CD4-positive, alpha-beta memory T cell (primary cell): ENCODE results near the gene EXOC4. TPM values are rescaled to one million over a fixed set of nuclear protein-coding genes. Genes with fewer than 3 reads are reported as not detected.

Experiments
- CTCF ChIA-PET: fragments of 350-600 bp; sonication (Branson Sonifier 250); formaldehyde crosslinking; loops from one replicate; lab custom pipeline; 2021; ENCODE audit warnings: inconsistent platforms; ENCODE audit not compliant: partially characterized antibody; lab: Charles Lee
- POLR2A ChIA-PET: fragments of 350-600 bp; sonication (Branson Sonifier 250); formaldehyde crosslinking; loops from one replicate; lab custom pipeline; 2021; ENCODE audit not compliant: partially characterized antibody; lab: Charles Lee
- DNase-seq, 5 donors: peaks; one replicate each; pipeline versions ENCODE4 v3.0.0 to v3.0.0-alpha.2; 2020 to 2022; ENCODE audit warnings: mixed read lengths in 1 of 5
- H3K27ac ChIP-seq: one replicate; pipeline ENCODE4 v1.7.0; 2013; ENCODE audit warnings: low read depth, low read length
- H3K27me3 ChIP-seq: 2 replicates; pipeline ENCODE4 v1.7.0; 2013; ENCODE audit warnings: mild to moderate bottlenecking, low read length, moderate library complexity; ENCODE audit not compliant: insufficient read depth
- H3K36me3 ChIP-seq: 2 replicates; pipeline ENCODE4 v1.7.0; 2013; ENCODE audit warnings: mild to moderate bottlenecking, low read length, moderate library complexity; ENCODE audit not compliant: insufficient read depth
- H3K4me1 ChIP-seq: 2 replicates; pipeline ENCODE4 v1.7.0; 2013; ENCODE audit warnings: mild to moderate bottlenecking, low read length, moderate library complexity; ENCODE audit not compliant: insufficient read depth
- H3K4me3 ChIP-seq, 2 donors: one replicate each; pipeline ENCODE4 v1.7.0; 2013; ENCODE audit warnings: low read length in 2 of 2, mild to moderate bottlenecking in 1 of 2
- H3K9me3 ChIP-seq, 2 donors: one replicate each; pipeline ENCODE4 v1.7.0; 2013; ENCODE audit warnings: low read length in 2 of 2, control low read depth in 1 of 2; ENCODE audit not compliant: control insufficient read depth in 1 of 2
- H3K27ac Mint-ChIP-seq, 7 donors: one replicate each; pipeline ENCODE4 v1.8.0; 2020 to 2021; ENCODE audit warnings: mixed read lengths in 7 of 7, mild to moderate bottlenecking in 6 of 7, inconsistent platforms in 3 of 7, moderate library complexity in 3 of 7
- H3K27me3 Mint-ChIP-seq, 2 donors: one replicate each; pipeline ENCODE4 v1.8.0; 2020 to 2021; ENCODE audit warnings: mixed read lengths in 2 of 2
- H3K36me3 Mint-ChIP-seq, 2 donors: one replicate each; pipeline ENCODE4 v1.8.0; 2020 to 2021; ENCODE audit warnings: mixed read lengths in 2 of 2, inconsistent platforms in 1 of 2, mild to moderate bottlenecking in 1 of 2
- H3K4me1 Mint-ChIP-seq, 4 donors: one replicate each; pipeline ENCODE4 v1.8.0; 2020 to 2021; ENCODE audit warnings: mixed read lengths in 4 of 4, mild to moderate bottlenecking in 1 of 4
- H3K4me3 Mint-ChIP-seq, 8 donors: one replicate each; pipeline ENCODE4 v1.8.0; 2020 to 2021; ENCODE audit warnings: mixed read lengths in 8 of 8, mild to moderate bottlenecking in 7 of 8, moderate library complexity in 6 of 8, inconsistent platforms in 3 of 8
- H3K9me3 Mint-ChIP-seq, 8 donors: one replicate each; pipeline ENCODE4 v1.8.0; 2020 to 2021; ENCODE audit warnings: mixed read lengths in 8 of 8, mild to moderate bottlenecking in 5 of 8, inconsistent platforms in 3 of 8, moderate library complexity in 1 of 8
- intact Hi-C: fragments of 100-400 bp; cut with micrococcal nuclease; formaldehyde crosslinking; loops from one replicate; pipeline ENCODE4 v1.15.1; 2023
- polyA plus RNA-seq, 2 donors: library from polyadenylated mRNA; unstranded; fragments of 300-500 nt; fragmentation: Illumina TruSeq; gene quantifications; one replicate each; pipeline ENCODE4 v1.2.3, GENCODE V29; 2021
- total RNA-seq, 2 experiments: library from RNA; stranded (reverse); gene quantifications; one replicate each; pipeline ENCODE4 v1.2.3, GENCODE V29; 2021

Gene EXOC4
- total and polyA plus RNA-seq, 4 experiments from 2014 or later, result 33.8 to 81.2 (median 58.1) TPM

- no peaks in the 10 kb centered on the region for H3K27me3 Mint-ChIP-seq
- peak overlapping the region in 3 of 7 donors; percentile 4 to 53 (median 13) for H3K27ac Mint-ChIP-seq
Measured at GRCh38 chr7:134078991-134079390, 826.1 kb downstream of the EXOC4 start.

DNA sequence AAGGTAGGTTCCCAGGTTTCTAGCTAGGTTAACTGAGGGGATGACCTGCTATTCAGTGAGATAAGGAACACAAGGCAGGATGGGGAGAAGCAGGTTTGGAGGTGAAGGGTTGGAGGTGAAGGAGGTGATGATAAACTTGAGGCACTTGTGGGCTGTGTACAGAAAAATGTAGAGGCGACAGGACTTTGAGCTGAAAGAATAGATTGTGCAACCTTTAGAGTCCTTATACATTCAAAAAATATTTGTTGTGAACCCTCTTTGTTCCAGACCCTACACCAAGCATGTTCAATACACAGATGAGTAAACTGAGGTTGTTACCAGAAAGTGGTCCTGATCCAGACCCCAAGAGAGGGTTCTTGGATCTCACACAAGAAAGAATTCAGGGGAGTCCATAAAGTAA, 828.8 kb downstream of the EXOC4 start:
- Mint-ChIP-seq H3K27me3 (no peaks in the 10 kb centered on the region), H3K36me3 (peaks cover 2 to 15% of the 10 kb centered on the region in 2 donors), H3K4me1 (no peaks in the 10 kb centered on the region), H3K27ac (no peak overlapping the region), H3K4me3 (no peak overlapping the region), H3K9me3 (peaks cover 0 to 21% (median 2%) of the 10 kb centered on the region in 8 donors)
- H3K27me3 ChIP-seq, result no peaks in the 10 kb centered on the region
- DNase-seq, result no peak
- H3K4me1 ChIP-seq, result no peaks in the 10 kb centered on the region
- no peaks in the 10 kb centered on the region for H3K36me3 ChIP-seq
- H3K9me3 ChIP-seq, result no peaks in the 10 kb centered on the region
- intact Hi-C loops, result no loop called here
- ChIA-PET CTCF (no interaction called here), POLR2A (no interaction called here)
- H3K4me3 ChIP-seq, result no peak overlapping the region
- H3K27ac ChIP-seq, result no peak overlapping the region

More at GRCh38 chr7:134078991-134079390, 826.1 kb downstream of the EXOC4 start:
- no peaks in the 10 kb centered on the region for H3K4me1 ChIP-seq
- H3K36me3 ChIP-seq, result no peaks in the 10 kb centered on the region
- no peaks in the 10 kb centered on the region for H3K27me3 ChIP-seq
- ChIA-PET POLR2A (no interaction called here), CTCF (no interaction called here)
- no peaks in the 10 kb centered on the region for H3K4me1 Mint-ChIP-seq
- H3K4me3 Mint-ChIP-seq, result no peak overlapping the region
- DNase-seq, result no peak
- intact Hi-C loops, result no loop called here
- H3K36me3 Mint-ChIP-seq, result peaks cover 11 to 33% of the 10 kb centered on the region in 2 donors
- H3K27ac ChIP-seq, result no peak overlapping the region
- H3K9me3 Mint-ChIP-seq, result peaks cover 0 to 14% (median 3%) of the 10 kb centered on the region in 8 donors
- no peak overlapping the region for H3K4me3 ChIP-seq
- no peaks in the 10 kb centered on the region for H3K9me3 ChIP-seq

DNA sequence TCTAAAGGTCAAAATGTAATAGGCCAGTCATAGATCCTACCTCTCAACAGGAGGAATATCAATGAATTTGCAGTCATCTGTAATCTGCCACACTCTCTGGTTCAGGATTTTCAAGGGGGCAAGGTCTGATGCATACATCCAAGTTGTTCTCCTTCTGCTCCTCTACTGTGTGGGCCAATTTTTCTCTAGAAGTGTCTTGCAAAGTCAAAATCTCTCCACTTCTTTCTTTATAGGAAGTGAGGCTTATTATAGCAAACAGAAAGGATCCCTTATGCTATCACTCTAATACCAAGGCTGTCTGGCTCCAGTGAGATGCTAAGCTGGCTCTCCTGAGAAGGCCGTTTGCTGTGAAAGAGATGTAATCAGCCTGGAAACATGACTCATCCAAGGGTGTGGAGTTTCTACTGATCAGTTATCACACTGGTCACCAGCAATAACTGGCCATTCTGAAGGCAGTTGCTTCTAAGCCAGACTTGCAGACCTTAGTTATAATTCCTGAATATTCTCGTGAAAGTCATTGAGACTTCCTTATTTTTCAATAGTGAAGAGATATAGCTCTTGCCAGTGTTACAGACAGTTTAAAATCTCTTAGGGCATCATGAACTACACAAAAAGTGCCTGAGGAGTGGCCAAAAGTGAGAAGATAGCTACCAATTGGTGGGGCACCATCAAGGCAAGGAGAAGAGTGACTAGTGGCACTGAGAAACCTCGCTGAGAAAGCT, 831.0 kb downstream of the EXOC4 start:
- no peaks in the 10 kb centered on the region for H3K27me3 ChIP-seq
- Mint-ChIP-seq H3K27ac (no peak overlapping the region), H3K4me3 (no peak overlapping the region), H3K9me3 (peaks cover 0 to 41% (median 18%) of the 10 kb centered on the region in 8 donors), H3K36me3 (peaks cover 6 to 15% of the 10 kb centered on the region in 2 donors), H3K27me3 (no peaks in the 10 kb centered on the region), H3K4me1 (no peaks in the 10 kb centered on the region)
- no peak overlapping the region for H3K4me3 ChIP-seq
- H3K9me3 ChIP-seq, result no peaks in the 10 kb centered on the region
- ChIA-PET POLR2A (no interaction called here), CTCF (interaction anchor here (0.7 kb wide), 1 partner anchor 1569 kb away, joined by 3 read pairs; no protein-coding TSS in a partner anchor)
- no peak overlapping the region for H3K27ac ChIP-seq
- no peaks in the 10 kb centered on the region for H3K36me3 ChIP-seq
- DNase-seq, result no peak
- no peaks in the 10 kb centered on the region for H3K4me1 ChIP-seq
- intact Hi-C loops, result no loop called here

DNA sequence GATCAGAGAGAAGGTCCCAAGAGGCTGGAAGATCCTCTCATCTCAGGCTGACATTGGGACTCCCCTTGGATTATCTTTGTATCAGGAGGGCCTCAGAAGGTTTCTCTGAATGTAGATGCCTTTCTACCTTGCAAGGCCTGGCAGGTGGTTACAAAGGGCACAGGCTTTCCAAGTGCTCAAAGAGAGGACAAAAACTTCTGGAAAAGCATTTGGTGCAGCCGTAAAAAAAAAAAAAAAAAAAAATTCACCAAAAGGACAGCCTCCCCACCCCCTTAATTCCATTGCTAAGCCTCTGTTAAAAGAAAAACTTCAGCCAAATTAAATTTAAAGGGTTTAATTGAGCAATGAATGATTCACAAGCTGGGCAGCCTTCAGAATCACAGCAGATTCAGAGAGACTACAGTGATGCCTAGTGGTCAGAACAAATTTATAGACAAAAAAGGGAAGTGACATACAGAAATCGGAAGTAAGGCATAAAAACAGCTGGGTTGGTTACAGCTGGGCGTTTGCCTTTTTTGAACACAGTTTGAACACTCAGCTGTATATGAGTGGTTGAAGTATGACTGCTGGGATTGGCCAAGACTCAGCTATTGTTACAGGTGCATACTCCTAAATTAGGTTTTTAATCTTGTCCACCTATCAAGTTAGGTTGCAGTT, 831.7 kb downstream of the EXOC4 start:
- DNase-seq, result no peak
- Mint-ChIP-seq H3K4me3 (no peak overlapping the region), H3K27ac (no peak overlapping the region), H3K4me1 (no peaks in the 10 kb centered on the region), H3K9me3 (peaks cover 0 to 48% (median 24%) of the 10 kb centered on the region in 8 donors), H3K27me3 (no peaks in the 10 kb centered on the region), H3K36me3 (peaks cover 6 to 21% of the 10 kb centered on the region in 2 donors)
- H3K36me3 ChIP-seq, result no peaks in the 10 kb centered on the region
- CTCF ChIA-PET, result interaction anchor here (0.7 kb wide), 1 partner anchor 1569 kb away, joined by 3 read pairs; no protein-coding TSS in a partner anchor
- no peaks in the 10 kb centered on the region for H3K4me1 ChIP-seq
- no peaks in the 10 kb centered on the region for H3K27me3 ChIP-seq
- H3K4me3 ChIP-seq, result no peak overlapping the region
- intact Hi-C loops, result no loop called here
- H3K9me3 ChIP-seq, result peaks cover 0 to 3% of the 10 kb centered on the region in 2 donors
- no peak overlapping the region for H3K27ac ChIP-seq
- POLR2A ChIA-PET, result no interaction called here

GRCh38 chr7:134085311-134085710, 832.4 kb downstream of the EXOC4 start:
- Histone ChIP-seq H3K9me3 (peaks cover 3 to 6% of the 10 kb centered on the region in 2 donors), H3K27me3 (no peaks in the 10 kb centered on the region), H3K36me3 (no peaks in the 10 kb centered on the region), H3K4me1 (no peaks in the 10 kb centered on the region), H3K27ac (no peak overlapping the region), H3K4me3 (no peak overlapping the region)
- Mint-ChIP-seq H3K9me3 (peaks cover 5 to 55% (median 30%) of the 10 kb centered on the region in 8 donors), H3K36me3 (peaks cover 6 to 21% of the 10 kb centered on the region in 2 donors), H3K4me1 (no peaks in the 10 kb centered on the region), H3K27ac (no peak overlapping the region), H3K4me3 (no peak overlapping the region), H3K27me3 (no peaks in the 10 kb centered on the region)
- ChIA-PET POLR2A (no interaction called here), CTCF (no interaction called here)
- DNase-seq, result no peak
- intact Hi-C loops, result no loop called here

DNA sequence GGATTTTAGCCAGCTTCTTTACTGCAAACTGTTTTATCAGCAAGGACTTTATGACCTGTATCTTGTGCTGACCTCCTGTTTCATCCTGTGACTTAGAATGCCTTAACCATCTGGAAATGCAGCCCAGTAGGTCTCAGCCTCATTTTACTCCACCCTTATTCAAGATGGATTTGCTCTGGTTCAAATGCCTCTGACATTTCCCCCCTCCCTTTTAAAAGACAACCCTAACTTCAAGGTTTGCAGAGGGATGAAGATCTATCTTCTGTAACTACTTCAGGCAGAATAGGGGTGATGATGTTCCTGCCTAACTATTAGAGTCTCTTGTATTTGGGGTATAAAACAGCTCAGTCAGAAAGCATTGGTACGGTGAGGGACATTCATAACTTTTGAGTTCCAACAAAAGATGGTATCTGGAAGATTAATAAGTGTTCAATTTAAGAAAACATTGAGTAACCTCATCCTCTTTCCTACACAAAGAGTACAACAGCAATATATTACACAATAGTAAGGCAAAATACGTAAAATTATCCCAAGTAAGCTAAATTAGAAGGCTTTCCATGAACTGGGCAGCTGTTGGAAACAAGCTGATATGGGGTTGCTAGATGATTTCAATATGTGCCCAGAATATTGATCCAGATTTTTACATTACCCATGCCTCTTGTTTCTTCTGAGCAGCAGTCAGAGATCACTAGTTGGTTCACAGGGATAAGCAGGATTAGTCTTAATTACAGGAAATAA, 834.3 kb downstream of the EXOC4 start:
- no peak overlapping the region for H3K4me3 ChIP-seq
- H3K36me3 ChIP-seq, result no peaks in the 10 kb centered on the region
- ChIA-PET CTCF (no interaction called here), POLR2A (no interaction called here)
- no peaks in the 10 kb centered on the region for H3K27me3 ChIP-seq
- H3K4me1 ChIP-seq, result no peaks in the 10 kb centered on the region
- Mint-ChIP-seq H3K4me1 (no peaks in the 10 kb centered on the region), H3K9me3 (peaks cover 5 to 60% (median 37%) of the 10 kb centered on the region in 8 donors), H3K27me3 (no peaks in the 10 kb centered on the region), H3K36me3 (peaks cover 5 to 14% of the 10 kb centered on the region in 2 donors), H3K4me3 (no peak overlapping the region), H3K27ac (no peak overlapping the region)
- peaks cover 3 to 7% of the 10 kb centered on the region in 2 donors for H3K9me3 ChIP-seq
- no peak for DNase-seq
- no peak overlapping the region for H3K27ac ChIP-seq
- intact Hi-C loops, result no loop called here

DNA sequence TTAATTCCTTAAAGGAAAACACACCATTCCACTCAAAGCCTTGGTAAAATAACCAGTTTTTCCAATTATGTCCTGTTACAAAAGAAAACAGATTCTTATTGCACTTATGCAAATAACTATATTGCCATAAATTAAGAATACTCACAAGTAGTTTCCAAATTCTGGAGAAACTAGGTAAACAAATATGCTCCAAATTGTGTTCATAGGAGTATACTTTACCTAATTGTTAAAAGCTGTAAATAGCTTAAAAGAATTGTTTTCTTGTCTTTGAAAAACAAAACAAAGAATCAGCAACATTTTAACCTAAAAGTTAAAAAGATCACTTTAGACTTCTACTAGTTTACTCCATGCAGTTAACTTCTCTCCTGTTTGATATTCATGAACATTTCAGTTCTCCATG, 835.3 kb downstream of the EXOC4 start:
- H3K36me3 Mint-ChIP-seq, result peaks cover 5 to 14% of the 10 kb centered on the region in 2 donors
- ChIA-PET POLR2A (no interaction called here), CTCF (no interaction called here)
- H3K27me3 Mint-ChIP-seq, result no peaks in the 10 kb centered on the region
- peaks cover 3 to 7% of the 10 kb centered on the region in 2 donors for H3K9me3 ChIP-seq
- no peak overlapping the region for H3K27ac ChIP-seq
- no peaks in the 10 kb centered on the region for H3K4me1 Mint-ChIP-seq
- H3K9me3 Mint-ChIP-seq, result peaks cover 5 to 69% (median 44%) of the 10 kb centered on the region in 8 donors
- H3K36me3 ChIP-seq, result no peaks in the 10 kb centered on the region
- no peak overlapping the region for H3K4me3 Mint-ChIP-seq
- intact Hi-C loops, result no loop called here
- no peak overlapping the region for H3K4me3 ChIP-seq
- H3K4me1 ChIP-seq, result no peaks in the 10 kb centered on the region
- no peaks in the 10 kb centered on the region for H3K27me3 ChIP-seq
- DNase-seq, result no peak
- no peak overlapping the region for H3K27ac Mint-ChIP-seq
